Endothelial cell of umbilical vein (primary cell): Measurements from ENCODE around the gene POLR2B. TPM values are rescaled to one million over a fixed set of nuclear protein-coding genes. Genes with fewer than 3 reads are reported as not detected.

Experiments
- BruUV-seq: library from RNA; stranded (reverse); fragments of 400-500 nt; replicated peaks from 2 replicates; lab custom pipeline; 2021; lab: Mats Ljungman, UMichigan
- CTCF ChIA-PET: fragments of 300-600, 350-600 bp; sonication (Branson Sonifier 250); formaldehyde crosslinking; loops from one replicate; lab custom pipeline; 2021; ENCODE audit warnings: antibody characterized with exemption, inconsistent platforms; lab: Charles Lee
- POLR2A ChIA-PET: fragments of 300-600, 350-600 bp; sonication (Branson Sonifier 250); formaldehyde crosslinking; loops from one replicate; lab custom pipeline; 2021; ENCODE audit warnings: antibody characterized with exemption, inconsistent platforms; lab: Charles Lee
- DNase-seq: peaks from one replicate; pipeline ENCODE4 v3.0.0-alpha.2; 2011; ENCODE audit warnings: low read depth, low spot score
- FAIRE-seq: peaks from 2 replicates; lab custom pipeline; 2011; peaks lifted over from hg19 to GRCh38; lab: Jason Lieb, UNC
- H2AFZ ChIP-seq: 2 replicates; pipeline ENCODE4 v1.6.0; 2012; ENCODE audit warnings: low read depth, low read length, control low read depth, inconsistent platforms
- H3K27ac ChIP-seq: 2 replicates; pipeline ENCODE4 v1.5.1; 2011; ENCODE audit warnings: low read depth, mild to moderate bottlenecking, control low read depth, low read length, moderate library complexity; ENCODE audit not compliant: insufficient read depth
- H3K27me3 ChIP-seq, 2 experiments: 2 replicates each; pipeline versions ENCODE4 v1.6.0 to v1.6.1; 2011; ENCODE audit warnings: low read length in 2 of 2, mixed read lengths in 1 of 2; ENCODE audit not compliant: control insufficient read depth in 2 of 2, insufficient read depth in 2 of 2
- H3K36me3 ChIP-seq, 2 experiments: 2 replicates in 1 of 2; 3 replicates in 1 of 2; pipeline ENCODE4 v1.5.1; 2011; ENCODE audit warnings: low read length in 2 of 2, mild to moderate bottlenecking in 1 of 2, moderate library complexity in 1 of 2; ENCODE audit not compliant: control insufficient read depth in 2 of 2, insufficient read depth in 2 of 2; ENCODE audit errors: extremely low read depth in 1 of 2
- H3K4me1 ChIP-seq: 3 replicates; pipeline ENCODE4 v1.5.1; 2011; ENCODE audit warnings: mild to moderate bottlenecking, low read length; ENCODE audit not compliant: control insufficient read depth, insufficient read depth; ENCODE audit errors: extremely low read depth
- H3K4me2 ChIP-seq: 2 replicates; pipeline ENCODE4 v1.6.1; 2011; ENCODE audit warnings: low read length, control low read depth, mixed read lengths; ENCODE audit not compliant: insufficient read depth
- H3K4me3 ChIP-seq, 3 experiments: fragments of 200-600 bp in 1 of 3; sonication (generic), shearing (Covaris generic) in 1 of 3; replicated peaks in 1 of 3; 2 replicates each; pipeline ENCODE4 v1.5.1; 2011 to 2016; ENCODE audit warnings: control low read depth in 3 of 3, low read length in 3 of 3, mild to moderate bottlenecking in 2 of 3, inconsistent platforms in 1 of 3, low read depth in 1 of 3, moderate library complexity in 1 of 3; ENCODE audit not compliant: insufficient read depth in 1 of 3
- H3K79me2 ChIP-seq: 2 replicates; pipeline ENCODE4 v1.6.0; 2012; ENCODE audit warnings: low read length, inconsistent platforms; ENCODE audit not compliant: control insufficient read depth, insufficient read depth
- H3K9ac ChIP-seq: replicated peaks from 2 replicates; pipeline ENCODE3; 2011; ENCODE audit warnings: low read length, control low read depth; ENCODE audit not compliant: insufficient read depth; ENCODE audit errors: extremely low read depth
- H3K9me1 ChIP-seq: replicated peaks from 3 replicates; pipeline ENCODE4 v1.6.0; 2011; ENCODE audit warnings: mild to moderate bottlenecking, low read length; ENCODE audit not compliant: control insufficient read depth, insufficient read depth; ENCODE audit errors: extremely low read depth
- H3K9me3 ChIP-seq: replicated peaks from 2 replicates; pipeline ENCODE4 v1.5.1; 2012; ENCODE audit warnings: low read length, inconsistent platforms; ENCODE audit not compliant: control insufficient read depth, insufficient read depth
- H4K20me1 ChIP-seq: replicated peaks from 2 replicates; pipeline ENCODE3; 2011; ENCODE audit warnings: mild to moderate bottlenecking, low read length; ENCODE audit not compliant: control insufficient read depth, insufficient read depth; ENCODE audit errors: extremely low read depth
- EZH2 ChIP-seq: IDR thresholded peaks from 2 replicates; pipeline ENCODE4 v1.6.1; 2012; ENCODE audit warnings: borderline replicate concordance, low read depth, mild to moderate bottlenecking, moderate library complexity, low read length, inconsistent platforms; ENCODE audit not compliant: severe bottlenecking
- FOS ChIP-seq: IDR thresholded peaks from 2 replicates; pipeline ENCODE4 v1.6.1; 2011; ENCODE audit warnings: mild to moderate bottlenecking, low read length, moderate library complexity, borderline replicate concordance; ENCODE audit not compliant: insufficient read depth
- GATA2 ChIP-seq: IDR thresholded peaks from 2 replicates; pipeline ENCODE4 v1.7.0; 2011; ENCODE audit warnings: low read depth, mild to moderate bottlenecking, moderate library complexity, mixed read lengths, low read length; ENCODE audit not compliant: insufficient read length, insufficient read depth
- JUN ChIP-seq: IDR thresholded peaks from 2 replicates; pipeline ENCODE4 v1.6.1; 2011; ENCODE audit warnings: borderline replicate concordance, low read depth; ENCODE audit not compliant: insufficient read length, insufficient read depth
- MYC ChIP-seq: IDR thresholded peaks from one replicate; pipeline ENCODE4 v1.6.1; 2011; ENCODE audit warnings: mild to moderate bottlenecking, low read depth, low read length
- POLR2A ChIP-seq: IDR thresholded peaks from 2 replicates; pipeline ENCODE4 v1.6.1; 2012; ENCODE audit warnings: low read depth, mild to moderate bottlenecking, control low read depth, low read length
- POLR2AphosphoS5 ChIP-seq: IDR thresholded peaks from 2 replicates; pipeline ENCODE4 v1.6.1; 2012; ENCODE audit warnings: low read depth, mild to moderate bottlenecking, control low read depth, low read length, moderate library complexity; ENCODE audit not compliant: insufficient read depth
- dilution Hi-C: fragments of 300-500 bp; cut with MboI; formaldehyde crosslinking; loops from one replicate; pipeline ENCODE4 v1.15.0; 2019; ENCODE audit warnings: low sequenced_read_pairs; ENCODE audit not compliant: extremely low pct_ligation_motif_present
- intact Hi-C: fragments of 100-400 bp; cut with micrococcal nuclease; formaldehyde crosslinking; loops from one replicate; pipeline ENCODE4 v1.10.0; 2022
- polyA plus RNA-seq, 4 experiments: library from polyadenylated mRNA; depleted of rRNA in 3 of 4; stranded (reverse) in 3 of 4; unstranded in 1 of 4; fragments of >200 nt; gene quantifications; 2 replicates each; pipeline versions ENCODE4 v1.2.1 to v1.2.3, GENCODE V29; 2011 to 2012; ENCODE audit warnings: missing spikeins in 1 of 4
- total RNA-seq: library from RNA; stranded (reverse); gene quantifications from 2 replicates; pipeline ENCODE4 v1.2.3, GENCODE V29; 2021
- TF ChIP-seq, protein P1 (sequence below), 2 donors: IDR thresholded peaks; 1 replicate in 1 of 2; 2 replicates in 1 of 2; pipeline ENCODE4 v1.5.1; 2011; ENCODE audit warnings: low read length in 2 of 2, mild to moderate bottlenecking in 2 of 2, moderate library complexity in 2 of 2, control low read depth in 1 of 2, inconsistent platforms in 1 of 2, low read depth in 1 of 2; ENCODE audit not compliant: insufficient read depth in 1 of 2; ENCODE audit errors: extremely low read depth in 1 of 2
- TF ChIP-seq, protein P2 (sequence below): IDR thresholded peaks from 2 replicates; pipeline ENCODE4 v1.6.1; 2011; ENCODE audit not compliant: insufficient read depth, insufficient read length

POLR2B gene
- total and polyA plus RNA-seq, 2 donors (not counting 3 experiments of a cell fraction or from before 2014, with no cell fraction given): 75.5 to 148 TPM

DNA sequence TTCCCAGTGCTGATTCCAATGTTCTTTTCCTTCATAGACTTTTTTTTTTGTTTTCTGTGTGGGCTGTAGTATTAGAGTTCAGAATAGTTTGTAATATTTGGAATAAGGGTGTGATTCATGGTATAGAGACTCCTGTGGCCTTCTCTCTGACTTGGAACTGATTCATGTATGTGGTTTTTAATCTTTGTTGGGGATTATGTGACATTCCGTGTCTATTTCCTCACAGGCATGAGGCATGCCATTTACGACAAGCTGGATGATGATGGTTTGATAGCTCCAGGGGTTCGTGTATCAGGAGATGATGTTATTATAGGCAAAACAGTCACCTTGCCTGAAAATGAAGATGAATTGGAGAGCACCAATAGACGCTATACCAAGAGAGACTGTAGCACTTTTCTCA is 44.4 kb downstream of the POLR2B start:
- no peak overlapping the region for H3K4me2 ChIP-seq
- DNase-seq: peak; percentile 57
- CTCF ChIA-PET: interaction anchor here (1.5 kb wide), 1 partner anchor 140 kb away, joined by 4 read pairs; no protein-coding TSS in a partner anchor
- H3K36me3 ChIP-seq: peaks cover 12 to 54% of the 10 kb centered on the region in 2 experiments
- H2AFZ ChIP-seq: no peak overlapping the region
- intact Hi-C loops: no loop called here
- no TSS peak for BruUV-seq
- H3K27me3 ChIP-seq: no peaks in the 10 kb centered on the region
- dilution Hi-C loops: no loop called here
- peak overlapping the region; percentile 26 for H3K27ac ChIP-seq
- peaks cover 42% of the 10 kb centered on the region for H3K4me1 ChIP-seq
- no peak overlapping the region for H3K4me3 ChIP-seq
- POLR2A ChIA-PET: interaction anchor here (0.6 kb wide), 1 partner anchor 20 kb away, joined by 7 read pairs; no protein-coding TSS in a partner anchor
- H4K20me1 ChIP-seq: no peaks in the 10 kb centered on the region
- FAIRE-seq: peak; percentile 15
- TF ChIP-seq FOS: peak; percentile 70
- peak; percentile 13 for TF ChIP-seq JUN
- TF ChIP-seq, protein P1, sequence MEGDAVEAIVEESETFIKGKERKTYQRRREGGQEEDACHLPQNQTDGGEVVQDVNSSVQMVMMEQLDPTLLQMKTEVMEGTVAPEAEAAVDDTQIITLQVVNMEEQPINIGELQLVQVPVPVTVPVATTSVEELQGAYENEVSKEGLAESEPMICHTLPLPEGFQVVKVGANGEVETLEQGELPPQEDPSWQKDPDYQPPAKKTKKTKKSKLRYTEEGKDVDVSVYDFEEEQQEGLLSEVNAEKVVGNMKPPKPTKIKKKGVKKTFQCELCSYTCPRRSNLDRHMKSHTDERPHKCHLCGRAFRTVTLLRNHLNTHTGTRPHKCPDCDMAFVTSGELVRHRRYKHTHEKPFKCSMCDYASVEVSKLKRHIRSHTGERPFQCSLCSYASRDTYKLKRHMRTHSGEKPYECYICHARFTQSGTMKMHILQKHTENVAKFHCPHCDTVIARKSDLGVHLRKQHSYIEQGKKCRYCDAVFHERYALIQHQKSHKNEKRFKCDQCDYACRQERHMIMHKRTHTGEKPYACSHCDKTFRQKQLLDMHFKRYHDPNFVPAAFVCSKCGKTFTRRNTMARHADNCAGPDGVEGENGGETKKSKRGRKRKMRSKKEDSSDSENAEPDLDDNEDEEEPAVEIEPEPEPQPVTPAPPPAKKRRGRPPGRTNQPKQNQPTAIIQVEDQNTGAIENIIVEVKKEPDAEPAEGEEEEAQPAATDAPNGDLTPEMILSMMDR (IDR thresholded peaks at IDR 0.05; ENCODE audit: extremely low read depth in 1 of 2, insufficient read depth in 1 of 2, low read depth in 1 of 2, low read length in 2 of 2): no peak
- TF ChIP-seq POLR2AphosphoS5: peak; percentile 24
- TF ChIP-seq, protein P2, sequence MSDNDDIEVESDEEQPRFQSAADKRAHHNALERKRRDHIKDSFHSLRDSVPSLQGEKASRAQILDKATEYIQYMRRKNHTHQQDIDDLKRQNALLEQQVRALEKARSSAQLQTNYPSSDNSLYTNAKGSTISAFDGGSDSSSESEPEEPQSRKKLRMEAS: no peak
- TF ChIP-seq MYC: no peak
- TF ChIP-seq POLR2A: no peak
- peak; percentile 79 for TF ChIP-seq GATA2
- TF ChIP-seq EZH2: no peak
- H3K9me1 ChIP-seq: peaks cover 3% of the 10 kb centered on the region
- no peak overlapping the region for H3K9ac ChIP-seq
- H3K9me3 ChIP-seq: no peaks in the 10 kb centered on the region
- peaks cover 17% of the 10 kb centered on the region for H3K79me2 ChIP-seq
